ENCODE results near the gene SPRR2G. TPM values are rescaled to one million over a fixed set of nuclear protein-coding genes. Genes with fewer than 3 reads are reported as not detected.
"Not testable (repeated sequence)": the region's sequence is repeated elsewhere in the genome, so short reads cannot be mapped to it uniquely, and the experiment has no call there.

SPRR2G gene
- total RNA-seq, 6 donors from 2014 or later, result not detected

DNA sequence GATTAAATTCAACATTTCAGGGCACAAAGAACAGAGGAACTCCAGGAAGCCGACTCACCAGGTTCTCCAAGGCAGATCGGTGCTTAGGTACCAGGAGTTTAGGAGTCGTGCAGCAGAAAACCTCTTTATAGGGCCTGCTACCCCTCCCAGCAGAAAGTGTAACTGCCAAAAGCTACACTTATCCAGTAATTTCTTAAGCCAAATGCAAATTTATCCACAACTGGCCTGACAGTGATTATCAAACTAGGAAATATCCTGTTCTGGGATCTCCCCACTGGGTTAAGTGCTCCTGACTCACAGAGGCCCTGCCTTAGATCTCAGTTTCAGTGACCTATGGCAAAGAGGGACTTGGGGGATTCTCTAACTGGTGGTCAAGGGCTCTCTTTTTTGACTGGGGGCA, 37.3 kb downstream of the SPRR2G start, which contains the start of gene SPRR2F:
TSS of gene SPRR2F (minus strand) at position 101 of the 400 bp plus-strand sequence. CDS start 783 bp downstream, outside the sequence.
- TF ChIP-seq, protein P1, sequence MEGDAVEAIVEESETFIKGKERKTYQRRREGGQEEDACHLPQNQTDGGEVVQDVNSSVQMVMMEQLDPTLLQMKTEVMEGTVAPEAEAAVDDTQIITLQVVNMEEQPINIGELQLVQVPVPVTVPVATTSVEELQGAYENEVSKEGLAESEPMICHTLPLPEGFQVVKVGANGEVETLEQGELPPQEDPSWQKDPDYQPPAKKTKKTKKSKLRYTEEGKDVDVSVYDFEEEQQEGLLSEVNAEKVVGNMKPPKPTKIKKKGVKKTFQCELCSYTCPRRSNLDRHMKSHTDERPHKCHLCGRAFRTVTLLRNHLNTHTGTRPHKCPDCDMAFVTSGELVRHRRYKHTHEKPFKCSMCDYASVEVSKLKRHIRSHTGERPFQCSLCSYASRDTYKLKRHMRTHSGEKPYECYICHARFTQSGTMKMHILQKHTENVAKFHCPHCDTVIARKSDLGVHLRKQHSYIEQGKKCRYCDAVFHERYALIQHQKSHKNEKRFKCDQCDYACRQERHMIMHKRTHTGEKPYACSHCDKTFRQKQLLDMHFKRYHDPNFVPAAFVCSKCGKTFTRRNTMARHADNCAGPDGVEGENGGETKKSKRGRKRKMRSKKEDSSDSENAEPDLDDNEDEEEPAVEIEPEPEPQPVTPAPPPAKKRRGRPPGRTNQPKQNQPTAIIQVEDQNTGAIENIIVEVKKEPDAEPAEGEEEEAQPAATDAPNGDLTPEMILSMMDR (IDR thresholded peaks at IDR 0.05), result no peak
- TF ChIP-seq POLR2AphosphoS5 (IDR thresholded peaks at IDR 0.05), result no peak
- no peak for TF ChIP-seq EP300 (IDR thresholded peaks at IDR 0.05)
- no peak for TF ChIP-seq POLR2A (IDR thresholded peaks at IDR 0.05)
- ATAC-seq (ENCODE audit: low FRiP score in 2 of 2) (no peak), DNase-seq (no peak)
- H3K27me3 ChIP-seq, result no peaks in the 10 kb centered on the region
- H3K4me1 ChIP-seq, result no peaks in the 10 kb centered on the region
- 77 to 81% methylated on average over 3 of the region's 3 CpGs for WGBS, 2 donors
- no peak within 1 kb of the TSS for H3K27ac ChIP-seq
- no peak within 1 kb of the TSS for H3K4me3 ChIP-seq
- H3K9me3 ChIP-seq, result no peaks in the 10 kb centered on the region
- H3K36me3 ChIP-seq, result no peaks in the 10 kb centered on the region

DNA sequence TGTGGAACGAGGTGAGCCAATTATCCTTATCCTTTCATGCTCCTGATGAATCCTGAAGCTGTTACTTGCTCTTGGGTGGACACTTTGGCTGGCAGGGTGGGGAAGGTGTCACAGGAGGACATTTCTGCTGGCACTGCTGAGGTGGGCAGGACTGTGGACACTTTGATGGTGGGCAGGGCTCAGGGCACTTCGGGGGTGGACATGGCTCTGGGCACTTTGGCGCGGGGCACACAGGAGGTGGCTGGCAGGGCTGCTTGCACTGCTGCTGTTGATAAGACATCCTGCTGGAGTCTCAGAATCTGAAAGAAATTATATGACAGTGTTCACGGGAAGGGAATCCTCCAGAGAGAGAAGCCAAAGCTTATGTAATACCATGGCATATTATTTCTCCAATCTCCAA, 38.2 kb downstream of the SPRR2G start:
- DNase-seq, result peak in 1 of 2 donors; percentile 41
- not testable (repeated sequence) for H3K36me3 ChIP-seq; ATAC-seq (ENCODE audit: low FRiP score in 2 of 2); H3K27ac ChIP-seq; H3K4me1 ChIP-seq; H3K9me3 ChIP-seq; H3K4me3 ChIP-seq; H3K27me3 ChIP-seq
- WGBS, 2 donors, result 63 to 80% methylated on average over 2 to 5 of the region's 5 CpGs

DNA sequence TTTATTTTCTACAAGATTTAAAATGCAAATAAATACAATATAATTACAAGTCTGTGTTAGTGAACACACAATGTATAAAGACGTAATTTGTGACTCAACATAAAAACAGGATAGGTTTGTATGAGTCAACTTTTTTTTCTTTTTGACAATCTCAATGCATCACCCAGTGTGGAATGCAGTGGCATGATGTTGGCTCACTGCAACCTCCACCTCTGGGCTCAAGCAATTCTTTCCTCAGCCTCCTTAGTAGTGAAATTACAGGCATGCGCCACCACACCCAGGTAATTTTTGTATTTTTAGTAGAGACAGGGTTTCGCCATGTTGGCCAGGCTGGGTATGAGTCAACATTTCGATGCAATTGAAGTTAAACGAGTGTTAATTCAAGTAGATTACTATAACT, 50.4 kb downstream of the SPRR2G start:
- Histone ChIP-seq H3K27ac (no peak overlapping the region), H3K27me3 (no peaks in the 10 kb centered on the region), H3K4me1 (no peaks in the 10 kb centered on the region), H3K4me3 (no peak overlapping the region), H3K36me3 (no peaks in the 10 kb centered on the region), H3K9me3 (no peaks in the 10 kb centered on the region)
- TF ChIP-seq, protein P1 (IDR thresholded peaks at IDR 0.05), result no peak
- TF ChIP-seq EP300 (IDR thresholded peaks at IDR 0.05) (no peak), POLR2AphosphoS5 (IDR thresholded peaks at IDR 0.05) (no peak), POLR2A (IDR thresholded peaks at IDR 0.05) (no peak)
- DNase-seq (no peak), ATAC-seq (ENCODE audit: low FRiP score in 2 of 2) (no peak)
- WGBS, 2 donors, result 91 to 92% methylated on average over 5 of the region's 5 CpGs

Small RNA genes lying within 50 kb of the gene (small RNA-seq; reads per million reads assigned to genes)
- gene SPRR2C, result 0 reads per million in 4 donors

Other genes with a start within 250 kb of the SPRR2G start
- under 1 TPM in 4 of 6 donors, not detected in 2; 0.23 to 0.69 (median 0.35) TPM for gene IVL, start 242.3 kb downstream of the SPRR2G start, total RNA-seq
- gene SPRR5, start 203.7 kb downstream of the SPRR2G start, total RNA-seq, result not detected
- gene SPRR4, start 180.2 kb downstream of the SPRR2G start, total RNA-seq, result not detected
- gene SPRR1A, start 166.8 kb downstream of the SPRR2G start, total RNA-seq, result not detected
- gene SPRR3, start 149.1 kb downstream of the SPRR2G start, total RNA-seq, result not detected
- not detected for gene SPRR1B, start 119.7 kb downstream of the SPRR2G start, total RNA-seq
- gene SPRR2D, start 109.8 kb downstream of the SPRR2G start, total RNA-seq, result under 1 TPM in 1 of 6 donors, not detected in 5; 0.40 TPM
- not detected for gene SPRR2A, start 93.4 kb downstream of the SPRR2G start, total RNA-seq
- not detected for gene SPRR2B, start 79.3 kb downstream of the SPRR2G start, total RNA-seq
- not detected for gene SPRR2E, start 56.4 kb downstream of the SPRR2G start, total RNA-seq
- gene SPRR2F, start 37.4 kb downstream of the SPRR2G start, total RNA-seq, result not detected
- gene LELP1, start 52.5 kb upstream of the SPRR2G start, total RNA-seq, result not detected
- gene PRR9, start 66.7 kb upstream of the SPRR2G start, total RNA-seq, result not detected
- gene LORICRIN, start 108.8 kb upstream of the SPRR2G start, total RNA-seq, result not detected
- gene PGLYRP3, start 162.1 kb upstream of the SPRR2G start, total RNA-seq, result not detected
- gene PGLYRP4, start 198.0 kb upstream of the SPRR2G start, total RNA-seq, result not detected
- 1,000 to 10,000 TPM in 1 of 6 donors, 100 to 1,000 TPM in 5; 133 to 1,125 (median 606) TPM for gene S100A9, start 207.0 kb upstream of the SPRR2G start, total RNA-seq
- gene S100A12, start 224.7 kb upstream of the SPRR2G start, total RNA-seq, result 10 to 100 TPM in 5 of 6 donors, 1 to 10 TPM in 1; 5.2 to 75.7 (median 32.1) TPM
- 100 to 1,000 TPM in 4 of 6 donors, 10 to 100 TPM in 2; 49.2 to 842 (median 194) TPM for gene S100A8, start 240.2 kb upstream of the SPRR2G start, total RNA-seq

Measured in upper lobe of left lung (tissue), 6 donors.